HEK293 (cell line): ENCODE measurements around the gene ADCY3.

Experiments
- CTCF ChIA-PET: fragments of 350-600 bp; formaldehyde crosslinking; extraction: SDS; loops from one replicate; lab custom pipeline; 2021; ENCODE audit warnings: antibody characterized with exemption; lab: Yijun Ruan, JAX
- POLR2A ChIA-PET: fragments of 300-600 bp; formaldehyde crosslinking; extraction: SDS; loops from one replicate; lab custom pipeline; 2020; ENCODE audit warnings: antibody characterized with exemption, inconsistent platforms; lab: Yijun Ruan, JAX
- H3K27ac ChIP-seq: fragments of 200-500 bp; sonication (Bioruptor generic); 2 replicates; pipeline ENCODE4 v1.5.1; 2014; ENCODE audit warnings: low read depth, low read length, control low read depth, inconsistent platforms; ENCODE audit errors: extremely low read depth
- H3K36me3 ChIP-seq, 2 experiments: fragments of 200-500 bp in 1 of 2; sonication (Bioruptor generic) in 1 of 2; 1 replicate in 1 of 2; 2 replicates in 1 of 2; pipeline ENCODE4 v1.5.1; 2014 to 2017; ENCODE audit warnings: inconsistent platforms in 2 of 2, low read length in 2 of 2; ENCODE audit not compliant: control insufficient read depth in 2 of 2, insufficient read depth in 1 of 2
- H3K4me1 ChIP-seq: fragments of 200-500 bp; sonication (Bioruptor generic); 2 replicates; pipeline ENCODE4 v1.5.1; 2014; ENCODE audit warnings: mild to moderate bottlenecking, low read length, inconsistent platforms; ENCODE audit not compliant: control insufficient read depth, insufficient read depth
- H3K4me3 ChIP-seq: 2 replicates; pipeline ENCODE4 v1.5.1; 2011; ENCODE audit warnings: low read depth, mild to moderate bottlenecking, control low read depth, low read length, moderate library complexity
- H3K9me3 ChIP-seq: fragments of 200-500 bp; sonication (Bioruptor generic); 2 replicates; pipeline ENCODE4 v1.5.1; 2014; ENCODE audit warnings: low read depth, low read length, inconsistent platforms; ENCODE audit not compliant: control insufficient read depth, insufficient read depth
- GLI4 ChIP-seq: fragments of 450-650 bp; formaldehyde crosslinking; IDR thresholded peaks from 2 replicates; pipeline ENCODE4 v1.5.1; 2016; ENCODE audit warnings: missing biosample characterization, missing genetic modification characterization
- OSR2 ChIP-seq: fragments of 450-650 bp; formaldehyde crosslinking; IDR thresholded peaks from 2 replicates; pipeline ENCODE4 v1.5.1; 2016; ENCODE audit warnings: missing biosample characterization, missing genetic modification characterization
- SP2 ChIP-seq: fragments of 450-650 bp; formaldehyde crosslinking; IDR thresholded peaks from 2 replicates; pipeline ENCODE4 v1.5.1; 2016; ENCODE audit warnings: missing biosample characterization, missing genetic modification characterization
- YY1 ChIP-seq: fragments of 450-650 bp; formaldehyde crosslinking; IDR thresholded peaks from 2 replicates; pipeline ENCODE4 v1.5.1; 2018; ENCODE audit warnings: missing biosample characterization, missing genetic modification characterization
- ZFP37 ChIP-seq: fragments of 450-650 bp; formaldehyde crosslinking; IDR thresholded peaks from 2 replicates; pipeline ENCODE4 v1.5.1; 2016; ENCODE audit warnings: missing biosample characterization, missing genetic modification characterization
- ZNF133 ChIP-seq: fragments of 450-650 bp; formaldehyde crosslinking; IDR thresholded peaks from 2 replicates; pipeline ENCODE4 v1.5.1; 2016; ENCODE audit warnings: missing biosample characterization, missing genetic modification characterization
- ZNF211 ChIP-seq: fragments of 450-650 bp; formaldehyde crosslinking; IDR thresholded peaks from 2 replicates; pipeline ENCODE4 v1.5.1; 2016; ENCODE audit warnings: low read depth, missing biosample characterization, missing genetic modification characterization
- ZNF221 ChIP-seq: fragments of 450-650 bp; formaldehyde crosslinking; IDR thresholded peaks from 2 replicates; pipeline ENCODE4 v1.5.1; 2017; ENCODE audit warnings: missing biosample characterization, missing genetic modification characterization, borderline replicate concordance
- ZNF239 ChIP-seq: fragments of 450-650 bp; formaldehyde crosslinking; IDR thresholded peaks from 2 replicates; pipeline ENCODE4 v1.5.1; 2016; ENCODE audit warnings: missing biosample characterization, missing genetic modification characterization
- ZNF48 ChIP-seq: fragments of 450-650 bp; formaldehyde crosslinking; IDR thresholded peaks from 2 replicates; pipeline ENCODE4 v1.5.1; 2016; ENCODE audit warnings: missing biosample characterization, missing genetic modification characterization
- ZNF501 ChIP-seq: fragments of 450-650 bp; formaldehyde crosslinking; IDR thresholded peaks from 2 replicates; pipeline ENCODE4 v1.5.1; 2016; ENCODE audit warnings: missing biosample characterization, missing genetic modification characterization
- ZNF510 ChIP-seq: fragments of 450-650 bp; formaldehyde crosslinking; IDR thresholded peaks from 2 replicates; pipeline ENCODE4 v1.5.1; 2018; ENCODE audit warnings: mild to moderate bottlenecking, missing genetic modification characterization, missing biosample characterization; ENCODE audit not compliant: insufficient replicate concordance
- ZNF544 ChIP-seq: fragments of 450-650 bp; formaldehyde crosslinking; IDR thresholded peaks from 2 replicates; pipeline ENCODE4 v1.5.0; 2017; ENCODE audit warnings: missing biosample characterization, missing genetic modification characterization
- ZNF549 ChIP-seq: fragments of 450-650 bp; IDR thresholded peaks from 2 replicates; pipeline ENCODE4 v1.5.1; 2018; ENCODE audit warnings: missing biosample characterization, missing genetic modification characterization, mild to moderate bottlenecking, inconsistent platforms, moderate library complexity
- ZNF626 ChIP-seq: fragments of 450-650 bp; sonication (Bioruptor Pico); formaldehyde crosslinking; IDR thresholded peaks from 2 replicates; pipeline ENCODE4 v1.5.1; 2018; ENCODE audit warnings: missing biosample characterization, missing genetic modification characterization, inconsistent platforms
- ZNF76 ChIP-seq: fragments of 450-650 bp; formaldehyde crosslinking; IDR thresholded peaks from 2 replicates; pipeline ENCODE4; 2016; ENCODE audit warnings: low read depth, missing biosample characterization, missing genetic modification characterization, borderline replicate concordance
- ZNF837 ChIP-seq: fragments of 450-650 bp; formaldehyde crosslinking; IDR thresholded peaks from 2 replicates; pipeline ENCODE4 v1.5.1; 2016; ENCODE audit warnings: missing biosample characterization, missing genetic modification characterization
- ZNF843 ChIP-seq: fragments of 450-650 bp; formaldehyde crosslinking; IDR thresholded peaks from 2 replicates; pipeline ENCODE4 v1.5.1; 2016; ENCODE audit warnings: missing biosample characterization, missing genetic modification characterization
- ZSCAN30 ChIP-seq: fragments of 450-650 bp; IDR thresholded peaks from 2 replicates; pipeline ENCODE4 v1.5.1; 2018; ENCODE audit warnings: missing biosample characterization, mild to moderate bottlenecking, missing genetic modification characterization, moderate library complexity
- TF ChIP-seq, protein P1 (sequence below): fragments of 450-650 bp; formaldehyde crosslinking; IDR thresholded peaks from 2 replicates; pipeline ENCODE4 v1.5.1; 2016; ENCODE audit warnings: missing biosample characterization, missing genetic modification characterization, low read depth
- TF ChIP-seq, protein P2 (sequence below): fragments of 450-650 bp; IDR thresholded peaks from 2 replicates; pipeline ENCODE4 v1.5.1; 2018; ENCODE audit warnings: missing biosample characterization, mild to moderate bottlenecking, missing genetic modification characterization
- TF ChIP-seq, protein P3 (sequence below): fragments of 450-650 bp; formaldehyde crosslinking; IDR thresholded peaks from 2 replicates; pipeline ENCODE4 v1.5.1; 2016; ENCODE audit warnings: missing biosample characterization, missing genetic modification characterization
- TF ChIP-seq, protein P4 (sequence below): fragments of 450-650 bp; formaldehyde crosslinking; IDR thresholded peaks from 2 replicates; pipeline ENCODE4 v1.5.1; 2017; ENCODE audit warnings: missing biosample characterization, missing genetic modification characterization
- TF ChIP-seq, protein P5 (sequence below): fragments of 450-650 bp; formaldehyde crosslinking; IDR thresholded peaks from 2 replicates; pipeline ENCODE4 v1.5.1; 2016; ENCODE audit warnings: missing biosample characterization, missing genetic modification characterization

ADCY3 gene

DNA sequence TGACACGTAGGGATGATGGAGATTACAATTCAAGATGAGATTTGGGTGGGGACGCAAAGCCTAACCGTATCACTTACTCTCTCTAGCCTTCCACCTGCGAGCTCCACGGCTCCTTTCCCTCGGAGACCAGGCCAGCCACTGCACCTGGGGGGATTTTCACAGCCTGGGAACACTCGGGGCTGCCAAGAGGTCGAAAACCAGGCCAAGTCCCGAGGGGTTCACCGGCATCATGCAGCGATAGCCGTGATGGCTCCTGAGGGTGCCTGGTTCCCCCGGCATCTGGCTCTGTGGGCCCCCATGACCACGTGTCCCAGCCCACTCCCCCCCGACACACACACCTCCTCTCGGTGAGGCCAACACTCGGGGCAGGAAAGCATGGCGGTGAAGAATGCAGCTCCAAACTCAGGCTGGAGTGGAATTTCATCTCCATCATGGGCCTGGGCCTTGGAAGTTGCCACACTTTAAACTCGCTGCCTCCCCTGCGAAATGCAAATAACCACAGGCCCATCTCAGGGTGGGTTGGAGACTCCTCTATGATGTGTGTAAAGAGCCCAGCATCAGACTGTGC is 32.6 kb downstream of the ADCY3 start (continued):
- TF ChIP-seq, protein P1, sequence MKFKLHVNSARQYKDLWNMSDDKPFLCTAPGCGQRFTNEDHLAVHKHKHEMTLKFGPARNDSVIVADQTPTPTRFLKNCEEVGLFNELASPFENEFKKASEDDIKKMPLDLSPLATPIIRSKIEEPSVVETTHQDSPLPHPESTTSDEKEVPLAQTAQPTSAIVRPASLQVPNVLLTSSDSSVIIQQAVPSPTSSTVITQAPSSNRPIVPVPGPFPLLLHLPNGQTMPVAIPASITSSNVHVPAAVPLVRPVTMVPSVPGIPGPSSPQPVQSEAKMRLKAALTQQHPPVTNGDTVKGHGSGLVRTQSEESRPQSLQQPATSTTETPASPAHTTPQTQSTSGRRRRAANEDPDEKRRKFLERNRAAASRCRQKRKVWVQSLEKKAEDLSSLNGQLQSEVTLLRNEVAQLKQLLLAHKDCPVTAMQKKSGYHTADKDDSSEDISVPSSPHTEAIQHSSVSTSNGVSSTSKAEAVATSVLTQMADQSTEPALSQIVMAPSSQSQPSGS (tag by site-specific recombination), result no peak
- no peak for TF ChIP-seq ZNF133 (tag by site-specific recombination)
- TF ChIP-seq GLI4 (tag by site-specific recombination), result no peak

DNA sequence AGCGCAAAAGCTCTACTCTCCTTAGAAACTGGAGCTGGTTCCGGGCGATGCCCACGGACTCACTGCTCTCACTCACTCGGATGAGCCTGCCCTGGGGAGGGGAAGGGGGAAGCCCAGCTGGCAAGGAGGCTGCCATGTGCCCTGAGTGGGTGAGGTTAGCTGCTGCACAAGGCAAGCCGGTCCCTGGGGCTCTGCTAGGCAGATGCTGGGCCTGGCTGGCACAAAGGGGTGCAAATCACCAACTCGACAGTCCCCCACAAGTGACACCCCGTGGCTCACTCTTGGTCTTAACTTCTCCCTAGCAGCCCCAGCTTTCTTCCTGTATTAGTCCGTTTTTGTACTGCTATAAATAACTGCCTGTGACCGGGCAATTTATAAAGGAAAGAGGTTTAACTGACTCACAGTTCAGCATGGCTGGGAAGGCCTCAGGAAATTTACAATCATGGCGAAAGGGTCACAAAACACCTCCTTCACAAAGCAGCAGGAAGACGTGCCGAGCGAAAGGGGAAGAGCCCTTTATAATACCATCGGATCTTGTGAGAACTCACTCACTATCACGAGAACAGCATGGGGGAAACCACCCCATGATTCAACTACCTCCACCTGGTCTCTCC is 33.2 kb downstream of the ADCY3 start:
- Histone ChIP-seq H3K27ac (no peak overlapping the region), H3K4me3 (no peak overlapping the region), H3K4me1 (no peaks in the 10 kb centered on the region), H3K36me3 (peaks cover 3 to 16% of the 10 kb centered on the region in 2 experiments; a peak in 1 of 3 replicates), H3K9me3 (no peaks in the 10 kb centered on the region)
- TF ChIP-seq OSR2 (no peak), ZNF501 (no peak), ZNF510 (no peak), ZNF843 (no peak), ZNF211 (no peak), ZNF837 (tag by site-specific recombination) (no peak), ZNF549 (tag by site-specific recombination) (no peak), ZSCAN30 (tag by site-specific recombination) (no peak), ZNF48 (tag by site-specific recombination) (no peak), ZNF76 (no peak), YY1 (tag by site-specific recombination) (no peak), ZNF544 (tag by site-specific recombination) (no peak)
- TF ChIP-seq, protein P2, sequence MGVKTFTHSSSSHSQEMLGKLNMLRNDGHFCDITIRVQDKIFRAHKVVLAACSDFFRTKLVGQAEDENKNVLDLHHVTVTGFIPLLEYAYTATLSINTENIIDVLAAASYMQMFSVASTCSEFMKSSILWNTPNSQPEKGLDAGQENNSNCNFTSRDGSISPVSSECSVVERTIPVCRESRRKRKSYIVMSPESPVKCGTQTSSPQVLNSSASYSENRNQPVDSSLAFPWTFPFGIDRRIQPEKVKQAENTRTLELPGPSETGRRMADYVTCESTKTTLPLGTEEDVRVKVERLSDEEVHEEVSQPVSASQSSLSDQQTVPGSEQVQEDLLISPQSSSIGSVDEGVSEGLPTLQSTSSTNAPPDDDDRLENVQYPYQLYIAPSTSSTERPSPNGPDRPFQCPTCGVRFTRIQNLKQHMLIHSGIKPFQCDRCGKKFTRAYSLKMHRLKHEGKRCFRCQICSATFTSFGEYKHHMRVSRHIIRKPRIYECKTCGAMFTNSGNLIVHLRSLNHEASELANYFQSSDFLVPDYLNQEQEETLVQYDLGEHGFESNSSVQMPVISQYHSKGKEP (tag by site-specific recombination), result no peak
- TF ChIP-seq, protein P3, sequence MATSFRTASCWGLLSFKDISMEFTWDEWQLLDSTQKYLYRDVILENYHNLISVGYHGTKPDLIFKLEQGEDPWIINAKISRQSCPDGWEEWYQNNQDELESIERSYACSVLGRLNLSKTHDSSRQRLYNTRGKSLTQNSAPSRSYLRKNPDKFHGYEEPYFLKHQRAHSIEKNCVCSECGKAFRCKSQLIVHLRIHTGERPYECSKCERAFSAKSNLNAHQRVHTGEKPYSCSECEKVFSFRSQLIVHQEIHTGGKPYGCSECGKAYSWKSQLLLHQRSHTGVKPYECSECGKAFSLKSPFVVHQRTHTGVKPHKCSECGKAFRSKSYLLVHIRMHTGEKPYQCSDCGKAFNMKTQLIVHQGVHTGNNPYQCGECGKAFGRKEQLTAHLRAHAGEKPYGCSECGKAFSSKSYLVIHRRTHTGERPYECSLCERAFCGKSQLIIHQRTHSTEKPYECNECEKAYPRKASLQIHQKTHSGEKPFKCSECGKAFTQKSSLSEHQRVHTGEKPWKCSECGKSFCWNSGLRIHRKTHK (tag by site-specific recombination), result no peak
- CTCF ChIA-PET, result no interaction called here
- POLR2A ChIA-PET, result no interaction called here

DNA sequence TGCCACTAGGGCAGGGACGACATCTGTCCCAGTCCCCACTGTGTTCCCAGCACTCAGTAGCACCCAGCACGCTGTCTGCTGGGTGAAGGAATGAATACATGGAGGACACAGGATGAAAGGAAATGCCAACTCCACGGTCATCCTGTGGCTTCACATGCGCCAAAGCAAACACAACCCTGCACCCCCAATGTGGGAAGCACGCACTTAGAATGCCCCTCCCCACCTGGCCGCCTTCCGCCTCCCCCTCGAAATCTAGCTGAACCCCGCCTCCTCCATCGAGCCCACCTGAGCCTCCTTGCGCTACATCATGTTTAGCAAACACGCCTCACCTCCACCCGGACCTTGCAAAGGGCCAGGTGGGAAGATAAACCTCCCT is 33.9 kb downstream of the ADCY3 start:
- Histone ChIP-seq H3K36me3 (peaks cover 3 to 22% of the 10 kb centered on the region in 2 experiments; a peak in 1 of 3 replicates), H3K9me3 (no peaks in the 10 kb centered on the region), H3K27ac (no peak overlapping the region)
- ChIA-PET POLR2A (no interaction called here), CTCF (interaction anchor here (0.9 kb wide), 1 partner anchor 58 kb away, joined by 3 read pairs; no protein-coding TSS in a partner anchor)
- TF ChIP-seq ZNF626 (tag by site-specific recombination) (no peak), ZNF221 (no peak), ZNF239 (tag by site-specific recombination) (no peak), ZFP37 (no peak), SP2 (tag by site-specific recombination) (no peak)
- TF ChIP-seq, protein P4, sequence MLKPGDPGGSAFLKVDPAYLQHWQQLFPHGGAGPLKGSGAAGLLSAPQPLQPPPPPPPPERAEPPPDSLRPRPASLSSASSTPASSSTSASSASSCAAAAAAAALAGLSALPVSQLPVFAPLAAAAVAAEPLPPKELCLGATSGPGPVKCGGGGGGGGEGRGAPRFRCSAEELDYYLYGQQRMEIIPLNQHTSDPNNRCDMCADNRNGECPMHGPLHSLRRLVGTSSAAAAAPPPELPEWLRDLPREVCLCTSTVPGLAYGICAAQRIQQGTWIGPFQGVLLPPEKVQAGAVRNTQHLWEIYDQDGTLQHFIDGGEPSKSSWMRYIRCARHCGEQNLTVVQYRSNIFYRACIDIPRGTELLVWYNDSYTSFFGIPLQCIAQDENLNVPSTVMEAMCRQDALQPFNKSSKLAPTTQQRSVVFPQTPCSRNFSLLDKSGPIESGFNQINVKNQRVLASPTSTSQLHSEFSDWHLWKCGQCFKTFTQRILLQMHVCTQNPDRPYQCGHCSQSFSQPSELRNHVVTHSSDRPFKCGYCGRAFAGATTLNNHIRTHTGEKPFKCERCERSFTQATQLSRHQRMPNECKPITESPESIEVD (tag by site-specific recombination), result no peak
- TF ChIP-seq, protein P5, sequence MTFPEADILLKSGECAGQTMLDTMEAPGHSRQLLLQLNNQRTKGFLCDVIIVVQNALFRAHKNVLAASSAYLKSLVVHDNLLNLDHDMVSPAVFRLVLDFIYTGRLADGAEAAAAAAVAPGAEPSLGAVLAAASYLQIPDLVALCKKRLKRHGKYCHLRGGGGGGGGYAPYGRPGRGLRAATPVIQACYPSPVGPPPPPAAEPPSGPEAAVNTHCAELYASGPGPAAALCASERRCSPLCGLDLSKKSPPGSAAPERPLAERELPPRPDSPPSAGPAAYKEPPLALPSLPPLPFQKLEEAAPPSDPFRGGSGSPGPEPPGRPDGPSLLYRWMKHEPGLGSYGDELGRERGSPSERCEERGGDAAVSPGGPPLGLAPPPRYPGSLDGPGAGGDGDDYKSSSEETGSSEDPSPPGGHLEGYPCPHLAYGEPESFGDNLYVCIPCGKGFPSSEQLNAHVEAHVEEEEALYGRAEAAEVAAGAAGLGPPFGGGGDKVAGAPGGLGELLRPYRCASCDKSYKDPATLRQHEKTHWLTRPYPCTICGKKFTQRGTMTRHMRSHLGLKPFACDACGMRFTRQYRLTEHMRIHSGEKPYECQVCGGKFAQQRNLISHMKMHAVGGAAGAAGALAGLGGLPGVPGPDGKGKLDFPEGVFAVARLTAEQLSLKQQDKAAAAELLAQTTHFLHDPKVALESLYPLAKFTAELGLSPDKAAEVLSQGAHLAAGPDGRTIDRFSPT (tag by site-specific recombination), result no peak
- TF ChIP-seq, all 188 proteins: peak for 0
- no peak overlapping the region for H3K4me3 ChIP-seq
- H3K4me1 ChIP-seq, result no peaks in the 10 kb centered on the region
